ENCODE data around the gene CNGB1. TPM values are rescaled to one million over a fixed set of nuclear protein-coding genes. Genes with fewer than 3 reads are reported as not detected.

Gene CNGB1
- total RNA-seq, 1 experiment from 2014 or later: not detected

DNA sequence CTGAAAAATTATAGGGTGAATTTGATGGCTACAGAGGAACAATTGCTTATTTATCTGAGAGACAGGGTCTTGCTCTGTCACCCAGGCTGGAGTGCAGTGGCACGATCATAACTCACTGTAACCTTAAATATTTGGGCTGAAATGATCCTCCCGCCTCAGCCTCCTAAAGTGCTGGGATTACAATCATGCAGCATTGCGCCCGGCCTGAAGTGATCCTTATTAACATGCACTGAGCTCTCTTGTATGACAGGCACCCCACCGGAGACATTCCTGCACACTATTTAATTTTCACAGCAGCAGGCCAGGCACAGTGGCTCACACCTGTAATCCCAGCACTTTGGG is 77.7 kb downstream of the CNGB1 start:
- intact Hi-C loops (cut with micrococcal nuclease): loop anchor here (10.0 kb wide), 1 partner anchor 138 kb away; no protein-coding TSS in a partner anchor

DNA sequence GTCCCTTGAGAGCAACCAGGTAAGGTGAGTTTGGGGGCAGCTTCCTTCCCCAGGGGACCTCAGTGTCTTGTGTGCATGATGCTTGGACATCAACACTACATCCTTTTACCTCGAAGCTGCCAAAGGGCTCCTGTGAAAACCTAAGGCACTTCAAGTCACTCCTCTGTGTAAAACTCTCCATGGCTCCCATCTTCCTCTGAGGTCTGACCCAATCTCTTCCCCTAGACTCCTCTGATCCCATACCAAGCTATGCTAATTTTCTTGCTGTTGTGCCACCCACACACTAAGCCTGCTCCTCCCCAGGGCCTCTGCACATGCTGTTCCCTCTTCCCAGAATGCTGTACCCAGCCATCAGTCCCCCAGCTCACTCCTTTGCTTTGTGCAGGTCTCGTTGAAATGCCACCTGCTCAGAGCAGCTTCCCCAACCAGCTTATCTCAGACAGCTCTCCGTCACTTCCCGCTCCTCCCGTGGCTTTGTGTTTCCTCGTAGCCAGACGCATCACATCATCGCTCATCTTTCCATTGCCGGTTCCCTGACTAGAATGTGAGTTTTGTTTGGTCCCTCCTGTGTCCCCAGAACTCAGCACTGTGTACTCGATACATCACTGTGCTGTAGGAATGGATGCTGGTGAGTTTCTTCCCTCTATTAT is 78.4 kb downstream of the CNGB1 start:
- TF ChIP-seq EGR1 (IDR thresholded peaks at IDR 0.05; ENCODE audit: low read depth): no peak
- TF ChIP-seq JUND (IDR thresholded peaks at IDR 0.05): no peak
- no peak for TF ChIP-seq CEBPB (IDR thresholded peaks at IDR 0.05; ENCODE audit: low read depth)
- TF ChIP-seq, protein P1, sequence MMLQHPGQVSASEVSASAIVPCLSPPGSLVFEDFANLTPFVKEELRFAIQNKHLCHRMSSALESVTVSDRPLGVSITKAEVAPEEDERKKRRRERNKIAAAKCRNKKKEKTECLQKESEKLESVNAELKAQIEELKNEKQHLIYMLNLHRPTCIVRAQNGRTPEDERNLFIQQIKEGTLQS (IDR thresholded peaks at IDR 0.05): no peak
- no peak for TF ChIP-seq ELF1 (IDR thresholded peaks at IDR 0.05; ENCODE audit: borderline replicate concordance, low read depth)
- no peak for TF ChIP-seq EZH2 (IDR thresholded peaks at IDR 0.05)
- no peak for TF ChIP-seq POLR2A (IDR thresholded peaks at IDR 0.05; ENCODE audit: borderline replicate concordance, extremely low read depth, insufficient read depth, insufficient read length)
- no peak for TF ChIP-seq POLR2AphosphoS5 (IDR thresholded peaks at IDR 0.05; ENCODE audit: low read depth, low read length)
- Histone ChIP-seq H3K4me1 (ENCODE audit: control insufficient read depth in 1 of 2, insufficient read depth in 2 of 2, low read length in 2 of 2) (0 out of 4 replicates have a peak, but pooled peaks cover 0 to 7% of the 10 kb centered on the region in 2 experiments), H3K4me2 (ENCODE audit: low read length) (no peak overlapping the region), H3K36me3 (ENCODE audit: control insufficient read depth in 1 of 2, insufficient read depth in 2 of 2, low read length in 2 of 2) (no peaks in the 10 kb centered on the region), H3K4me3 (replicated peaks in 1 of 2; ENCODE audit: low read depth in 1 of 2, low read length in 2 of 2) (no peak overlapping the region), H3K27ac (ENCODE audit: low read depth, low read length) (no peak overlapping the region), H3K27me3 (ENCODE audit: insufficient read depth, low read length) (no peaks in the 10 kb centered on the region), H3K9me2 (ENCODE audit: insufficient read depth) (no peaks in the 10 kb centered on the region), H2AFZ (ENCODE audit: low read depth, low read length, poor library complexity, severe bottlenecking) (no peak overlapping the region), H4K20me1 (ENCODE audit: insufficient read depth) (no peaks in the 10 kb centered on the region), H3K79me2 (ENCODE audit: insufficient read depth, low read length) (no peaks in the 10 kb centered on the region), H3K9ac (ENCODE audit: low read length) (no peak overlapping the region), H3K9me3 (ENCODE audit: control insufficient read depth in 1 of 2, insufficient read depth in 1 of 2, low read depth in 1 of 2, low read length in 2 of 2) (no peaks in the 10 kb centered on the region)
- no TSS peak for BruUV-seq (replicated peaks)
- ATAC-seq: no peak
- POLR2A ChIA-PET: no interaction called here
- RAD21 ChIA-PET (ENCODE audit: low non-redundant PET in 1 of 2, low total read pairs in 2 of 2, uncharacterized antibody in 2 of 2, unreplicated experiment in 2 of 2): no interaction called here
- CTCF ChIA-PET: no interaction called here
- DNase-seq (ENCODE audit: low read depth, low spot score): no peak
- intact Hi-C loops (cut with micrococcal nuclease): loop anchor here (10.0 kb wide), 1 partner anchor 138 kb away; no protein-coding TSS in a partner anchor

More for the DNA sequence above, 77.7 kb downstream of the CNGB1 start:
- Histone ChIP-seq H3K9me2 (ENCODE audit: insufficient read depth) (no peaks in the 10 kb centered on the region), H3K9me3 (ENCODE audit: control insufficient read depth in 1 of 2, insufficient read depth in 1 of 2, low read depth in 1 of 2, low read length in 2 of 2) (no peaks in the 10 kb centered on the region), H2AFZ (ENCODE audit: low read depth, low read length, poor library complexity, severe bottlenecking) (no peak overlapping the region), H3K27me3 (ENCODE audit: insufficient read depth, low read length) (no peaks in the 10 kb centered on the region), H3K4me1 (ENCODE audit: control insufficient read depth in 1 of 2, insufficient read depth in 2 of 2, low read length in 2 of 2) (0 out of 4 replicates have a peak, but pooled peaks cover 0 to 7% of the 10 kb centered on the region in 2 experiments), H3K27ac (ENCODE audit: low read depth, low read length) (no peak overlapping the region), H3K79me2 (ENCODE audit: insufficient read depth, low read length) (no peaks in the 10 kb centered on the region), H3K9ac (ENCODE audit: low read length) (no peak overlapping the region), H3K4me2 (ENCODE audit: low read length) (no peak overlapping the region), H3K36me3 (ENCODE audit: control insufficient read depth in 1 of 2, insufficient read depth in 2 of 2, low read length in 2 of 2) (no peaks in the 10 kb centered on the region), H4K20me1 (ENCODE audit: insufficient read depth) (no peaks in the 10 kb centered on the region), H3K4me3 (replicated peaks in 1 of 2; ENCODE audit: low read depth in 1 of 2, low read length in 2 of 2) (no peak overlapping the region)
- TF ChIP-seq, protein P2, sequence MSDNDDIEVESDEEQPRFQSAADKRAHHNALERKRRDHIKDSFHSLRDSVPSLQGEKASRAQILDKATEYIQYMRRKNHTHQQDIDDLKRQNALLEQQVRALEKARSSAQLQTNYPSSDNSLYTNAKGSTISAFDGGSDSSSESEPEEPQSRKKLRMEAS (IDR thresholded peaks at IDR 0.05): no peak
- TF ChIP-seq SRF (IDR thresholded peaks at IDR 0.05; ENCODE audit: low read depth) (no peak), FOSL1 (IDR thresholded peaks at IDR 0.05; ENCODE audit: low read depth) (no peak), POLR2AphosphoS5 (IDR thresholded peaks at IDR 0.05; ENCODE audit: low read depth, low read length) (no peak), ZFX (IDR thresholded peaks at IDR 0.05) (no peak), YY1 (IDR thresholded peaks at IDR 0.05; ENCODE audit: extremely low read depth, insufficient replicate concordance, low read depth, low read length) (no peak)
- TF ChIP-seq, protein P3, sequence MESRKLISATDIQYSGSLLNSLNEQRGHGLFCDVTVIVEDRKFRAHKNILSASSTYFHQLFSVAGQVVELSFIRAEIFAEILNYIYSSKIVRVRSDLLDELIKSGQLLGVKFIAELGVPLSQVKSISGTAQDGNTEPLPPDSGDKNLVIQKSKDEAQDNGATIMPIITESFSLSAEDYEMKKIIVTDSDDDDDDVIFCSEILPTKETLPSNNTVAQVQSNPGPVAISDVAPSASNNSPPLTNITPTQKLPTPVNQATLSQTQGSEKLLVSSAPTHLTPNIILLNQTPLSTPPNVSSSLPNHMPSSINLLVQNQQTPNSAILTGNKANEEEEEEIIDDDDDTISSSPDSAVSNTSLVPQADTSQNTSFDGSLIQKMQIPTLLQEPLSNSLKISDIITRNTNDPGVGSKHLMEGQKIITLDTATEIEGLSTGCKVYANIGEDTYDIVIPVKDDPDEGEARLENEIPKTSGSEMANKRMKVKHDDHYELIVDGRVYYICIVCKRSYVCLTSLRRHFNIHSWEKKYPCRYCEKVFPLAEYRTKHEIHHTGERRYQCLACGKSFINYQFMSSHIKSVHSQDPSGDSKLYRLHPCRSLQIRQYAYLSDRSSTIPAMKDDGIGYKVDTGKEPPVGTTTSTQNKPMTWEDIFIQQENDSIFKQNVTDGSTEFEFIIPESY (IDR thresholded peaks at IDR 0.05; ENCODE audit: extremely low read depth, insufficient replicate concordance, low read length): no peak
- ChIA-PET RAD21 (ENCODE audit: low non-redundant PET in 1 of 2, low total read pairs in 2 of 2, uncharacterized antibody in 2 of 2, unreplicated experiment in 2 of 2) (no interaction called here), POLR2A (no interaction called here), CTCF (no interaction called here)
- no TSS peak for BruUV-seq (replicated peaks)
- ATAC-seq (no peak), DNase-seq (ENCODE audit: low read depth, low spot score) (no peak)

All from HCT116 (cell line).